RWPE1 (cell line): ENCODE results near the gene GNAS-AS1.

Experiments used
- CTCF ChIA-PET: fragments of 350-600 bp; sonication (Branson Sonifier 250); formaldehyde crosslinking; extraction: SDS; loops from one replicate; lab custom pipeline; 2021; lab: Yijun Ruan, JAX
- POLR2A ChIA-PET: fragments of 400-600 bp; formaldehyde crosslinking; extraction: SDS; loops from one replicate; lab custom pipeline; 2020; ENCODE audit warnings: antibody characterized with exemption; ENCODE audit not compliant: low non-redundant PET; lab: Yijun Ruan, JAX
- DNase-seq: peaks from one replicate; pipeline ENCODE4 v3.0.0; 2012; ENCODE audit warnings: low spot score
- H3K27ac ChIP-seq: fragments of 450-650 bp; 2 replicates; pipeline ENCODE4 v1.5.1; 2017
- CTCF ChIP-seq: fragments of 450-650 bp; conservative IDR thresholded peaks from 2 replicates; pipeline ENCODE4 v1.5.1; 2017; ENCODE audit warnings: low read depth, mild to moderate bottlenecking

GNAS-AS1 gene

GRCh38 chr20:58802061-58802460 lies 48.6 kb downstream of the GNAS-AS1 start:
- no peak overlapping the region for H3K27ac ChIP-seq
- ChIA-PET CTCF (no interaction called here), POLR2A (no interaction called here)
- no peak for DNase-seq
- no peak for TF ChIP-seq CTCF

DNA sequence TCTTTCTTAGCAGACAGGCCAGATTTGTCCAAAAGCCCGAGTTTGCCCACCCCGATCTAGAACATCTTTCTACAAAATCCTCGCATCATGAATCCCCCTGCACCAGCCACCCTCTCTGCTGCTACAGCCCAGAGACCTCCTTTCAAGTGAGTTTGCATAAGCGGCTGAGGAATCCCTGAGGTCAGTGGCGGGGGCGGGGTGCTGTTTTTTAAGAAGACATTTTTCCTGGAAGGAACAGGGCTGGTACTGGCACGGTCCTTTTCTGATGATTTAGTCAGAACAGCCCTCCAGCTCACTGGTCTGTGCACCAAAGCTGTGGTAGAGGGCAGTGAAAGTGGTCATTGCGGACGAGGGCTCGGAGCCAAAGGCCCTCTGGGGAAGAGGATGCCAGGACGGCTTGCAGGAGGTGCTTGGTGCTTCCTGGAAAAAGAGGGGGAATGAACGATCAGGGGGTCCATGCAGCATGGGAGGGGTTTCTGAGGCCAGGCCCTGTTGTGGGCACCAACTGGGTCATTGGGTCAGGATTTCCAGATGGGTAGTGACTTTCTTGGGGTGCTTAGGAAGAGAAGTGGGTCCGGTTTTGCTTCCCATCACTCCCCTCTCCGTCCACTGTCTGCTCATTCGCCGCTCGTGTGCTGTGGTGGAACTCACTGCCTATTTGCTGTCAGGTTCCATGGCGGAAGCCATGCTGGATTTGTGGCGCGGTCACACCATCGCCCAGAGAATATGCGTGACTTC lies 50.4 kb downstream of the GNAS-AS1 start:
- DNase-seq = no peak
- no peak overlapping the region for H3K27ac ChIP-seq
- ChIA-PET POLR2A (no interaction called here), CTCF (interaction anchor here (0.7 kb wide), 2 partner anchors 149 to 1505 kb away, joined by 3 read pairs; no protein-coding TSS in a partner anchor)
- TF ChIP-seq CTCF = no peak

DNA sequence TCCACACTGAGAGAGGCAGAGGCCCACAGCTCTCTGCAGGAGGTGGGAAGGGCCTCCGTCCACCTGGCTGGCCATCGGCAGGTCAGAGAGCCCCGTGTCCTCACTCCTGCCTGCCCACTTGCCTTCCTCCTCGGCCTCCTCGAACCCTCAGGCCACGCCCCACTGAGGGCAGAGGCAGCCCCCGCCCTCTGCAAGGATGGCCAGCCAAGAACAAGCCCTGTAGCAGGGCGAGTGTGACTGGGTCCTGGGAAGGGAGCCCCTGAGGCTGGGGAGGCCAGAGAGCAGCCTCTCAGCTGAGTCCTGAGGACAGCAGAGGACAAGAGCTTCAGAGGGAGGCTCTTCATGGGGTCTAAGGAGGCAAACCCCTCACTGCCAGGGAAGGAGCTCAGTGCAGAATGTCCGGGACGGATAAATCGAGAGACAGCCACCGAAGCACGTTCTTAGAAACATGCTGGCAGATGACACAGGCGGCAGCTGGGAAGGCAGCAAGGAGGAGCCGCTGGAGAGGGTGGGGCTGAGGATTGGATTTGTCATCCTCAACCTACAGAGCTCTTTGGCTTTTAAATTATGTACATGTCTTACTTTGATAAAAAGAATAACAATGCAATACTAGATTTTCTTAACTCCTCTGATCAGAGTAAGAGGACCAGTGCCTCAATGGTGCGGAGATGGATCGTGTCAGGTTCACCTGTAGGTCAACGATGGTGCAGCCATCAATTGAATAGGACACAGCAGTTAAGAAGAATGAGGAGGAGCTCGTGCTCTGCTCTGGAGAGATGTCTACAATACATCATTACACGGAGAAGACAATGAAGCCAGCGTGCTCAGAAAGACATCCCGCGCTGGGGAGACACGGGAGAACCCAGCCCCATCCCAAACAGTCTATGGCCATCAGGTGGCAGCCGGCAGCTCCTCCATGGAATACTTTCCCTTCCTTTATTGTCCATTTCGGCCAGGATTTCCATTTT lies 53.0 kb downstream of the GNAS-AS1 start:
- no peak for DNase-seq
- ChIA-PET POLR2A (no interaction called here), CTCF (interaction anchor here (0.5 to 0.6 kb wide), 2 partner anchors 9 to 63 kb away, joined by 3 to 4 read pairs; no protein-coding TSS in a partner anchor)
- no peak overlapping the region for H3K27ac ChIP-seq
- no peak for TF ChIP-seq CTCF

DNA sequence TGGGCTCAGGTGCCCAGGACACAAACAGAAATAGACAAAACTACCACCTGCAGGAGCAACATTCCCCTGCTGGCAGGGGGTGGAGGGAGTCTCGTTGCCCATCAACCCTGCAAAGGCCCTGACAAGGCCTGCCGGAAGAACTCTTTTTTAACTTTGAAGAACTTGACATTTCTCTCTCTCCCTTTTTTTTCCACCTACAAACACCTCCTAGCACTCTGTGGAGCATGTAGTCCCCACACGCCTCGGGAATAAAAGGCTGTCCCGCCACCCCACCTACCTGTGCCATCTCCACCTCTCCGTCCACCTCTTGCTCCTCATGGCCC lies 54.8 kb downstream of the GNAS-AS1 start:
- no peak for DNase-seq
- ChIA-PET CTCF (interaction anchor here (0.7 kb wide), 2 partner anchors 777 to 948 kb away, joined by 3 read pairs; no protein-coding TSS in a partner anchor), POLR2A (no interaction called here)
- no peak overlapping the region for H3K27ac ChIP-seq
- no peak for TF ChIP-seq CTCF

GRCh38 chr20:58795181-58795922 lies 55.4 kb downstream of the GNAS-AS1 start:
- DNase-seq = no peak
- TF ChIP-seq CTCF = no peak
- CTCF ChIA-PET = interaction anchor here (0.7 kb wide), 1 partner anchor 948 kb away, joined by 3 read pairs; no protein-coding TSS in a partner anchor
- POLR2A ChIA-PET = no interaction called here
- H3K27ac ChIP-seq = no peak overlapping the region
